ENCODE results near the gene FOXK2. TPM values are rescaled to one million over a fixed set of nuclear protein-coding genes. Genes with fewer than 3 reads are reported as not detected.
"Not testable (repeated sequence)": the region's sequence is repeated elsewhere in the genome, so short reads cannot be mapped to it uniquely, and the experiment has no call there.

Gene FOXK2
- total RNA-seq, 6 donors from 2014 or later, result 50.8 to 92.7 (median 58.9) TPM

DNA sequence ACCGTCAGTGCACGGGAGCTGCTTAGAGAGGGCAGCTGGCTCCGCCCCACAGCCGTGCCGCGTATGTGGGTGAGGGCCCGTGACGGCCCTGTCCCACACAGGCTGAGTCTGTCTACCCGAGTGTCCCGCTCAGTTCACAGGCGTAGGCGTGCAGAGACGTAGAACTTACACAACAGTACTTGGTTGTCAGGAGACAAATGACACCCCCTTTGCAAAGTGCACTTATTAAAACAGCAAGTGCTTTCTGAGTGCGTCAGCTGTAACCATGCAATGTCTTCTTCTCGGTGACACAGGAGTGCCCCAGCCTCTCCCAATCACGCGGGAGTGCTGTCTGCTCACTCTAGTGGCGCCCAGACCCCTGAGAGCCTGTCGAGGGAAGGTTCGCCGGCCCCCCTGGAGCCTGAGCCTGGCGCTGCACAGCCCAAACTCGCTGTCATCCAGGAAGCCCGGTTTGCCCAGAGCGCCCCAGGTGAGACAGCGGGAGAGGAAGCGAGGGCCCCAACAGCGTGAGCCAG is 64.2 kb downstream of the FOXK2 start:
- H3K4me3 ChIP-seq, result no peak overlapping the region
- no peaks in the 10 kb centered on the region for H3K9me3 ChIP-seq
- DNase-seq (peak; percentile 88), ATAC-seq (ENCODE audit: low FRiP score in 2 of 2) (peak; percentile 66 to 92)
- H3K27ac ChIP-seq, result peak overlapping the region; percentile 42 to 78 (median 62)
- H3K36me3 ChIP-seq, result peaks cover 0 to 63% (median 26%) of the 10 kb centered on the region in 4 donors
- H3K27me3 ChIP-seq, result no peaks in the 10 kb centered on the region
- peaks cover 0 to 12% (median 3%) of the 10 kb centered on the region in 4 donors for H3K4me1 ChIP-seq
- WGBS, 2 donors, result 82 to 87% methylated on average over 19 to 22 of the region's 28 CpGs
- TF ChIP-seq POLR2AphosphoS5 (IDR thresholded peaks at IDR 0.05) (peak; percentile 23 to 32), EP300 (IDR thresholded peaks at IDR 0.05) (peak; percentile 4 to 56 (median 20)), POLR2A (IDR thresholded peaks at IDR 0.05) (peak in 1 of 4 donors; percentile 48)
- TF ChIP-seq, protein P1, sequence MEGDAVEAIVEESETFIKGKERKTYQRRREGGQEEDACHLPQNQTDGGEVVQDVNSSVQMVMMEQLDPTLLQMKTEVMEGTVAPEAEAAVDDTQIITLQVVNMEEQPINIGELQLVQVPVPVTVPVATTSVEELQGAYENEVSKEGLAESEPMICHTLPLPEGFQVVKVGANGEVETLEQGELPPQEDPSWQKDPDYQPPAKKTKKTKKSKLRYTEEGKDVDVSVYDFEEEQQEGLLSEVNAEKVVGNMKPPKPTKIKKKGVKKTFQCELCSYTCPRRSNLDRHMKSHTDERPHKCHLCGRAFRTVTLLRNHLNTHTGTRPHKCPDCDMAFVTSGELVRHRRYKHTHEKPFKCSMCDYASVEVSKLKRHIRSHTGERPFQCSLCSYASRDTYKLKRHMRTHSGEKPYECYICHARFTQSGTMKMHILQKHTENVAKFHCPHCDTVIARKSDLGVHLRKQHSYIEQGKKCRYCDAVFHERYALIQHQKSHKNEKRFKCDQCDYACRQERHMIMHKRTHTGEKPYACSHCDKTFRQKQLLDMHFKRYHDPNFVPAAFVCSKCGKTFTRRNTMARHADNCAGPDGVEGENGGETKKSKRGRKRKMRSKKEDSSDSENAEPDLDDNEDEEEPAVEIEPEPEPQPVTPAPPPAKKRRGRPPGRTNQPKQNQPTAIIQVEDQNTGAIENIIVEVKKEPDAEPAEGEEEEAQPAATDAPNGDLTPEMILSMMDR (IDR thresholded peaks at IDR 0.05), result no peak

DNA sequence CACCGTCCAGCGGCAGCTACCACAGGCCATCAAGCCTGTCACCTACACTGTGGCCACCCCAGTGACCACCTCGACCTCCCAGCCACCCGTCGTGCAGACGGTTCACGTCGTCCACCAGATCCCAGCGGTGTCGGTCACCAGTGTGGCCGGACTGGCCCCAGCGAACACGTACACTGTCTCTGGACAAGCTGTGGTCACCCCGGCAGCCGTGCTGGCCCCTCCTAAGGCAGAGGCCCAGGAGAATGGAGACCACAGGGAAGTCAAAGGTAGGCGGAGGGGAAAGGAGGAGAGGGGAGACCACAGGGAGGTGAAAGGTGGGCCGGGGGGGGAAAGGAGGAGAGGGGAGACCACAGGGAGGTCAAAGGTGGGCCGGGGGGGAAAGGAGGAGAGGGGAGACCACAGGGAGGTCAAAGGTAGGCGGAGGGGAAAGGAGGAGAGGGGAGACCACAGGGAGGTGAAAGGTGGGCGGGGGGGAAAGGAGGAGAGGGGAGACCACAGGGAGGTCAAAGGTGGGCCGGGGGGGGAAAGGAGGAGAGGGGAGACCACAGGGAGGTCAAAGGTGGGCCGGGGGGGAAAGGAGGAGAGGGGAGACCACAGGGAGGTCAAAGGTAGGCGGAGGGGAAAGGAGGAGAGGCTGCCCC is 66.5 kb downstream of the FOXK2 start:
- not testable (repeated sequence) for ATAC-seq (ENCODE audit: low FRiP score in 2 of 2)
- H3K27ac ChIP-seq, result peak overlapping the region in 3 of 4 donors; percentile 38 to 76 (median 69)

DNA sequence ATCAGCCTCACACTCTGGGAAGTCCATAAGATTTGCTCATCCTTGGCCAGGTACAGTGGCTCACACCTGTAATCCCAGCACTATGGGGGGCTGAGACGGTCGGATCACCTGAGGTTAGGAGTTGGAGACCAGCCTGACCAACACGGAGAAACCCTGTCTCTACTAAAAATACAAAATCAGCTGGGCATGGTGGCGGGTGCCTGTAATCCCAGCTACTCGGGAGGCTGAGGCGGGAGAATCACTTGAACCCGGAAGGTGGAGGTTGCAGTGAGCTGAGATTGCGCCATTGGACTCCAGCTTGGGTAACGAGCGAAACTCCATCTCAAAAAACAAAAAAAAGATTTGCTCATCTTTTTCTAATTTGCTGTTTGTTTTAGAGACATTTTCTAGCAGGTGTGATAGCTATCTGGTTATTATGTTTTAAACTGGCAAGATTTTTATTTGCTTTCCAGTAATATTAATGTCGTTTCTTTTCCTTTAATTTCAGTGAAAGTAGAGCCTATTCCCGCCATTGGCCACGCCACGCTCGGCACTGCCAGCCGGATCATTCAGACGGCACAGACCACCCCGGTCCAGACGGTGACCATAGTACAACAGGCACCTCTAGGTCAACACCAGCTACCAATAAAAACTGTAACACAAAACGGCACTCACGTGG is 67.2 kb downstream of the FOXK2 start:
- H3K9me3 ChIP-seq, result no peaks in the 10 kb centered on the region
- no peak overlapping the region for H3K4me3 ChIP-seq
- WGBS, 2 donors, result 84 to 91% methylated on average over 18 to 21 of the region's 21 CpGs
- H3K27me3 ChIP-seq, result no peaks in the 10 kb centered on the region
- H3K36me3 ChIP-seq, result peaks cover 0 to 59% (median 25%) of the 10 kb centered on the region in 4 donors
- H3K4me1 ChIP-seq, result peaks cover 8 to 26% (median 13%) of the 10 kb centered on the region in 4 donors
- peak overlapping the region in 2 of 4 donors; percentile 26 to 49 for H3K27ac ChIP-seq
- DNase-seq (no peak), ATAC-seq (ENCODE audit: low FRiP score in 2 of 2) (no peak)
- TF ChIP-seq POLR2A (IDR thresholded peaks at IDR 0.05) (no peak), POLR2AphosphoS5 (IDR thresholded peaks at IDR 0.05) (no peak), EP300 (IDR thresholded peaks at IDR 0.05) (no peak)
- TF ChIP-seq, protein P1 (IDR thresholded peaks at IDR 0.05), result no peak

More for the DNA sequence above, 66.5 kb downstream of the FOXK2 start:
- peaks cover 0 to 59% (median 25%) of the 10 kb centered on the region in 4 donors for H3K36me3 ChIP-seq
- peaks cover 2 to 23% (median 6%) of the 10 kb centered on the region in 4 donors for H3K4me1 ChIP-seq
- H3K27me3 ChIP-seq, H3K4me3 ChIP-seq, H3K9me3 ChIP-seq: not testable (repeated sequence)
- DNase-seq, result peak in 1 of 2 donors; percentile 55
- WGBS, 2 donors, result 87 to 90% methylated on average over 16 to 18 of the region's 23 CpGs

DNA sequence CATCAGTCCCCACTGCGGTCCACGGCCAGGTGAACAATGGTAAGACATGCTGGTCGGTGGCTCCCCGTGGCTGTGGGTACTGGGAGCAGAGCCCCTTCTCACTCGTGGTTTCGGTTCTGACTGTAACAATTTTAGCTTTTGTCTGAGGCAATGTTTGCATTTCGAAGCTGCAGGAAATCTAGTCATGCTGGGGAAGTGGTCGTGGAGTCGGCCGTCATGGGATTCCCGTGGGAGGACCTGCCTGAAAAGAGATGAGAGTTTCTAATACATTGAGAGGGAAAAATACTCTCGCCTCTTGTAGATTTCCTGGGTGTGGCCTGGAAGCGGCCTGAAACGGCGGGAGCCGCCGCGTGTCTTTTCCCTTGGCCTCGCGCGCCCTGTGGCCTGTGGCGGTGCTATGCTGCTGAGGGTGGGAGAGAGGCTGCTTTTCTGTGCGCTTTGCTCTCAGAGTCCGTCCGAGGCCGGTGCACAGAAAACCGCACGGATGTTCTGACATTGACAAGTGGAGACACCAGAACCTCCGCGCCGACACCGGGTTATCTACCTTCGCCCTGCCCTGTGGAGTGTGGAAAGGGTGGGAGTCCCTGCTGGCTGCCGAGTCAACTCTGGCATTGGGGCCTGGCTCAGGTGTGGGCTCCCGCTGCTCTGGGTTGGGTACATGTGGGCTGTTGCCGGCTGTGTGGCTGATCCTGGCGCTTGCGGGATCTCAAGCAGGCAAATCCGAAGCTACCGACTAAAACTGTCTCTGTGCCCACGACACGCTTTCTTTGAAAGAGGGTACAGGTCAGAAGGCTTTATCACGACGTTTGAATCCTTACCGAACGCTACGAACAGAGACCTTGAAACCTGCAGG is 67.9 kb downstream of the FOXK2 start:
- peaks cover 16 to 30% (median 20%) of the 10 kb centered on the region in 4 donors for H3K4me1 ChIP-seq
- DNase-seq, result peak in 1 of 2 donors; percentile 80
- H3K9me3 ChIP-seq, result no peaks in the 10 kb centered on the region
- H3K27ac ChIP-seq, result peak overlapping the region in 2 of 4 donors; percentile 26 to 49
- H3K27me3 ChIP-seq, result no peaks in the 10 kb centered on the region
- ATAC-seq (ENCODE audit: low FRiP score in 2 of 2), result no peak
- H3K36me3 ChIP-seq, result peaks cover 0 to 52% (median 21%) of the 10 kb centered on the region in 4 donors
- TF ChIP-seq EP300 (IDR thresholded peaks at IDR 0.05), result no peak
- TF ChIP-seq POLR2A (IDR thresholded peaks at IDR 0.05), result no peak
- no peak for TF ChIP-seq POLR2AphosphoS5 (IDR thresholded peaks at IDR 0.05)
- TF ChIP-seq, protein P1 (IDR thresholded peaks at IDR 0.05), result no peak
- no peak overlapping the region for H3K4me3 ChIP-seq
- WGBS, 2 donors, result 79 to 86% methylated on average over 40 to 47 of the region's 47 CpGs

All from upper lobe of left lung (tissue), 6 donors.